Stimulated activated CD4-positive, alpha-beta T cell treated with anti-CD3 and anti-CD28 coated beads, Interleukin-4, amount 100 ng/mL, for 4 hours (primary cell): ENCODE measurements around the gene PCDHA1.
"Not testable (repeated sequence)": the region's sequence is repeated elsewhere in the genome, so short reads cannot be mapped to it uniquely, and the experiment has no call there.

ENCODE experiments used
- DNase-seq, 2 experiments: peaks; one replicate each; pipeline ENCODE4 v3.0.0-alpha.2; 2020

Gene PCDHA1

GRCh38 chr5:140855772-140856674 is 70.1 kb downstream of the PCDHA1 start, which contains the start of gene PCDHA10:
Gene PCDHA10 (plus strand): TSS chr5:140855897. CDS start chr5:140856049, 152 bp downstream.
- no peak for DNase-seq

GRCh38 chr5:140857177-140857986 is 71.4 kb downstream of the PCDHA1 start:
- DNase-seq = no peak

DNA sequence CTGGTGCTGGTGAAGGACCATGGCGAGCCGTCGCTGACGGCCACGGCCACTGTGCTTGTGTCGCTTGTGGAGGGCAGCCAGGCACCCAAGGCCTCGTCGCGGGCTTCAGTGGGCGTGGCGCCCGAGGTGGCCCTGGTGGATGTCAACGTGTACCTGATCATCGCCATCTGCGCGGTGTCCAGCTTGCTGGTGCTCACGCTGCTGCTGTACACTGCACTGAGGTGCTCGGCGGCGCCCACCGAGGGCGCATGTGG is 72.0 kb downstream of the PCDHA1 start:
- DNase-seq = no peak

DNA sequence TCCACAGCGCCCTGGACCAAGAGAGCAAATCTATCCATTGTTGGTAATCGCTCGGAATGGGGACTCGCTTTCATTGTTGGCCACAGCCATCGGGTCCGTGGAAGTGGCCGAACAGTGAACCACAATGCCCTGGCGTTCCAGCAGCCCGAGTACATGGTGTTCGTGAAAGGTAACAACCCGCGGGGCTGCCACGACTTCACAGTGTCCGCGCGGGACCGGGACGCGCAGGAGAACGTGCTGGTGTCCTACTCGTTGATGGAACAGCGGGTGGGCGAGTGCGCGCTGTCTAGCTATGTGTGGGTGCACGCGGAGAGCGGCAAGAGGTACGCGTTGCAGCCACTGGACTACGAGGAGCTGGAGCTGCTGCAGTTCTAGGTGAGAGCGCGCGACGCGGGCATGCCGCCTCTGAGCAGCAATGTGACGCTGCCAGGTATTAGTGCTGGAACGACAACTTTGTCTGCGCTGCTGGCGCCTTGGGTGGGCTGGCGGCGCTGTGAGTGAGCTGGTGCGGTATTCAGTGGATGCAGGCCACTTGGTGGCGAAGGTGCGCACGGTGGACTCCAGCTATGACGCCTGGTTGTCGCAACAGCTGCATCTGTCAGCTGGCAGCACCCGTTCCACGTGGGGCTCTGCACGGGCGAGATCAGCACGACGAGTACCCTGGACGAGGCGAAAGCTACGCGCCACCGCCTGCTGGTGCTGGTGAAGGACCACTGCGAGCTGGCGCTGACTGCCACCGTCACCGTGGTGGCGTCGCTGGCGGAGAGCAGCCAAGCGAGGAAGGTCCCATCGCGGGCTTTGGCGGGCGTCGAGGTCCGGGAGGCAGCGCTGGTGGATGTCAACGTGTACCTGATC is 76.7 kb downstream of the PCDHA1 start:
- no peak for DNase-seq

- no peak for DNase-seq
Measured at GRCh38 chr5:140868721-140869554, 83.0 kb downstream of the PCDHA1 start, which contains the start of gene PCDHA11. Gene PCDHA11 (plus strand): TSS chr5:140868957. CDS start chr5:140869104, 147 bp downstream.

DNA sequence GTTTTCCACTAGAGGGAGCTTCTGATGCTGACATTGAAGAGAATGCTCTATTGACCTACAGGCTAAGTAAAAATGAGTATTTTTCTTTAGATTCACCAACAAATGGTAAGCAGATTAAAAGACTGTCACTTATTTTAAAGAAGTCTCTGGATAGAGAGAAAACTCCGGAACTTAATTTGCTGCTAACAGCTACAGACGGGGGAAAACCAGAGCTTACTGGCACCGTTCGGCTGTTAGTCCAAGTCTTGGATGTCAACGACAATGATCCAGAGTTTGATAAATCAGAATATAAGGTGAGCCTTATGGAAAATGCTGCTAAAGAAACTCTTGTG is 83.6 kb downstream of the PCDHA1 start:
- DNase-seq = no peak

DNA sequence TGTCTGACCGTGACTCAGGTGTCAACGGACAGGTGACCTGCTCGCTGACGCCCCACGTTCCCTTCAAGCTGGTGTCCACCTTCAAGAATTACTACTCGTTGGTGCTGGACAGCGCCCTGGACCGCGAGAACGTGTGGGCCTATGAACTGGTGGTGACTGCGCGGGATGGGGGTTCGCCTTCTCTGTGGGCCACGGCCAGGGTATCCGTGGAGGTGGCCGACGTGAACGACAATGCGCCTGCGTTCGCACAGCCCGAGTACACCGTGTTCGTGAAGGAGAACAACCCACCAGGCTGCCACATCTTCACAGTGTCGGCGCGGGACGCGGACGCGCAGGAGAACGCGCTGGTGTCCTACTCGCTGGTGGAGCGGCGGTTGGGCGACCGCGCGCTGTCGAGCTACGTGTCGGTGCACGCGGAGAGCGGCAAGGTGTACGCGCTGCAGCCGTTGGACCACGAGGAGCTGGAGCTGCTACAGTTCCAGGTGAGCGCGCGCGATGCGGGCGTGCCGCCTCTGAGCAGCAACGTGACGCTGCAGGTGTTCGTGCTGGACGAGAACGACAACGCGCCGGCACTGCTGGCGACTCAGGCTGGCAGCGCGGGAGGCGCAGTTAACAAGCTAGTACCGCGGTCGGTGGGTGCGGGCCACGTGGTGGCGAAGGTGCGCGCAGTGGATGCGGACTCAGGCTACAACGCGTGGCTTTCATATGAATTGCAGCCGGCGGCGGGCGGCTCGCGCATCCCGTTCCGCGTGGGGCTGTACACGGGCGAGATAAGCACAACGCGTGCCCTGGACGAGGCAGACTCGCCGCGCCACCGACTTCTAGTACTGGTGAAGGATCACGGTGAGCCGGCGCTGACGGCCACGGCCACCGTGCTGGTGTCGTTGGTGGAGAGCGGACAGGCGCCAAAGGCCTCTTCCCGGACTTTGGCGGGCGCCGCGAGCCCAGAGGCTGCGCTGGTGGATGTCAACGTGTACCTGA is 84.6 kb downstream of the PCDHA1 start:
- DNase-seq = no peak

DNA sequence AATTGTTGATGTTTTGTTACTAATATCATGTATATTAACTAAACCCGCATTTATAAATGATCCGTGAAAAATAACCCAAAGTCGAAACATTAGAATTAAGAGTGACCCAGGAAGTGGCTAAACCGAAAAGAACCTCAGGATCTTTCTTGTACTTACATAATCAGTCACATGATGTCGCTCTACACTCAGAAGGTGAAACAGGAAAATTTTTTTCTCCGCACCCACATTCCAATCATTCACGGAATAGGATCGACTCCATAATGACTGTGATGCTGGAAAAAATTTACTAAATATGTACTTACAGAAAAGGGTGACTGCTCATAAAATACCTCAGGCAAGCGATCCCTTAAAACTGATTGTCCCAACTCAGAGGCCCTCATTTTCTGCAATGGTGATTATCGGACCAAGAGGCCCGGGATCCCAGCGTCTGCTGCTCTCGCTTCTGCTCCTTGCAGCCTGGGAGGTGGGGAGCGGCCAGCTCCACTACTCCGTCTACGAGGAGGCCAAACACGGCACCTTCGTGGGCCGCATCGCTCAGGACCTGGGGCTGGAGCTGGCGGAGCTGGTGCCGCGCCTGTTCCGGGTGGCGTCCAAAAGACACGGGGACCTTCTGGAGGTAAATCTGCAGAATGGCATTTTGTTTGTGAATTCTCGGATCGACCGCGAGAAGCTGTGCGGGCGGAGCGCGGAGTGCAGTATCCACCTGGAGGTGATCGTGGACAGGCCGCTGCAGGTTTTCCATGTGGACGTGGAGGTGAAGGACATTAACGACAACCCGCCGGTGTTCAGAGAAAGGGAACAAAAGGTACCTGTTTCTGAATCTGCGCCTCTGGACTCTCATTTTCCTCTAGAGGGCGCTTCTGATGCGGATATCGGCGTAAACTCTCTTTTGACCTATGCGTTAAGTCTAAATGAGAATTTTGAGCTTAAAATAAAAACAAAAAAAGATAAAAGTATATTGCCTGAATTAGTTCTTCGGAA is 89.4 kb downstream of the PCDHA1 start, which contains the start of gene PCDHA12:
Gene PCDHA12, plus strand, starts transcription at position 224 of the 981 bp plus-strand sequence. Its CDS starts 165 bp downstream, at position 389.
- no peak for DNase-seq

- not testable (repeated sequence) for DNase-seq
Measured at GRCh38 chr5:140876541-140877261, 90.8 kb downstream of the PCDHA1 start.

DNA sequence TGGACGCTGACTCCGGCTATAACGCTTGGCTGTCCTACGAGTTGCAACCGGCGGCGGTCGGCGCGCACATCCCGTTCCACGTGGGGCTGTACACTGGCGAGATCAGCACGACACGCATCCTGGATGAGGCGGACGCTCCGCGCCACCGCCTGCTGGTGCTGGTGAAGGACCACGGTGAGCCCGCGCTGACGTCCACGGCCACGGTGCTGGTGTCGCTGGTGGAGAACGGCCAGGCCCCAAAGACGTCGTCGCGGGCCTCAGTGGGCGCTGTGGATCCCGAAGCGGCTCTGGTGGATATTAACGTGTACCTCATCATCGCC is 91.3 kb downstream of the PCDHA1 start:
- DNase-seq = no peak

DNA sequence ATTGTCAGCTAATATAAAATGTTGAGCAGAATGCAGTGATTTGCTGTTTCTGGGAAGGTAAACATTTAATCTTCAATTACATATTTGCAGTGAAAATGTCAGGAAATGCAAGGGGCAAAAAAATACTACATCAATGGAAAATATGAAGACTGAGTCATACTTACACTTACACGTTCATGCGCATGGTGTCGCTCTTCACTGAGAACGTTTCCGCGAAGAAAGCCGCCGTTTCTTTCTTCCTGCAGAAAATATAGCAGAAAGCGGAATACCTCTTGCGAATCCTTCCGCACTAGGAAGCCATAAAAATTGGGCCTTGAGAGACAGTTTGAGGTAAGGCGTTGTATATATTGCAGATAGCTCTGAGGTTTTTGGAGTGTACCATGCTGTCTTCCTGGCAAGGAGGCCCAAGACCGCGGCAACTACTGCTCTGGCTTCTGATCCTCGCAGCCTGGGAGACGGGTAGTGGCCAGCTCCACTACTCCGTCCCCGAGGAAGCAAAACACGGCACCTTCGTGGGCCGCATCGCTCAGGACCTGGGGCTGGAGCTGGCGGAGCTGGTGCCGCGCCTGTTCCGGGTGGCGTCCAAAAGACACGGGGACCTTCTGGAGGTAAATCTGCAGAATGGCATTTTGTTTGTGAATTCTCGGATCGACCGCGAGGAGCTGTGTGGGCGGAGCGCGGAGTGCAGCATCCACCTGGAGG is 96.1 kb downstream of the PCDHA1 start, which contains the start of gene PCDHA13:
Gene PCDHA13, plus strand, starts transcription at position 236 of the 702 bp plus-strand sequence. Its CDS starts 145 bp downstream, at position 381.
- no peak for DNase-seq

DNA sequence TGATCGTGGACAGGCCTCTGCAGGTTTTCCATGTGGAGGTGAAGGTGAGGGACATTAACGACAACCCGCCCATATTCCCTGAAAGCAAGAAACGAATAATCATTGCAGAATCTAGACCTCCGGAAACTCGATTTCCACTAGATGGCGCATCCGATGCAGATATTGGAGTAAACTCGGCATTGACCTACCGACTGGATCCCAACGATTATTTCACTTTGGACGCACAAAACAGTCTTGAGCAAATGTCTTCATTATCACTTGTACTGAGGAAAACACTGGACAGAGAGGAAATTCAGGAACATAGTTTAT is 96.6 kb downstream of the PCDHA1 start:
- DNase-seq = no peak

- DNase-seq = no peak
Measured at GRCh38 chr5:140883373-140883772, 97.4 kb downstream of the PCDHA1 start.

GRCh38 chr5:140883927-140884697 is 98.2 kb downstream of the PCDHA1 start:
- no peak for DNase-seq

- DNase-seq = no peak
Measured at GRCh38 chr5:140916325-140916724, 130.4 kb downstream of the PCDHA1 start.

GRCh38 chr5:140923601-140924000 is 137.7 kb downstream of the PCDHA1 start:
- no peak for DNase-seq

- no peak for DNase-seq
Measured at GRCh38 chr5:140925806-140926442, 140.0 kb downstream of the PCDHA1 start, which contains the start of gene PCDHAC1. Gene PCDHAC1 (plus strand): TSS chr5:140926299. CDS start chr5:140926893, 594 bp downstream.
